ENCODE measurements around the gene FXYD5. TPM values are rescaled to one million over a fixed set of nuclear protein-coding genes. Genes with fewer than 3 reads are reported as not detected.

Gene FXYD5
- total and polyA plus RNA-seq, 9 of the 15 experiments (the other 6 are each of a cell fraction or from before 2014, with no cell fraction given) = 104 to 537 (median 174) TPM

- no peak for TF ChIP-seq HMBOX1 (IDR thresholded peaks at IDR 0.05)
- TF ChIP-seq MTA1 (IDR thresholded peaks at IDR 0.05; ENCODE audit: borderline replicate concordance) = no peak
- no peak for TF ChIP-seq CBX2 (IDR thresholded peaks at IDR 0.05; ENCODE audit: insufficient read depth, low read length, poor library complexity, severe bottlenecking)
- TF ChIP-seq FOXA1 (IDR thresholded peaks at IDR 0.05; ENCODE audit: borderline replicate concordance) = no peak
- no peak for TF ChIP-seq PCBP1 (IDR thresholded peaks at IDR 0.05; ENCODE audit: low read depth, low read length, poor library complexity, severe bottlenecking)
- no peak for TF ChIP-seq NR4A1 (CRISPR knock-in tag; IDR thresholded peaks at IDR 0.05)
- TF ChIP-seq NR4A1 (tag; IDR thresholded peaks at IDR 0.05) = no peak
- no peak for TF ChIP-seq ASH1L (IDR thresholded peaks at IDR 0.05; ENCODE audit: borderline replicate concordance, low read depth, partially characterized antibody)
- TF ChIP-seq HINFP (tag; conservative IDR thresholded peaks at IDR 0.05; ENCODE audit: low read depth) = no peak
- peak; percentile 32 for TF ChIP-seq CTCFL (IDR thresholded peaks at IDR 0.05; ENCODE audit: borderline replicate concordance, insufficient read depth, low read depth, low read length, poor library complexity, severe bottlenecking)
- TF ChIP-seq ZBTB11 (CRISPR knock-in tag; IDR thresholded peaks at IDR 0.05) = no peak
- no peak for TF ChIP-seq SIN3A (IDR thresholded peaks at IDR 0.05; ENCODE audit: borderline replicate concordance in 2 of 2, control insufficient read depth in 1 of 2, low read depth in 2 of 2, low read length in 2 of 2)
- TF ChIP-seq PML (IDR thresholded peaks at IDR 0.05; ENCODE audit: low read length) = no peak
- TF ChIP-seq NCOA1 (IDR thresholded peaks at IDR 0.05; ENCODE audit: low read depth) = 0 out of 2 replicates have a peak, but pooled peaks have one; percentile 39
- peak; percentile 15 for TF ChIP-seq CXXC5 (CRISPR knock-in tag; IDR thresholded peaks at IDR 0.05)
- TF ChIP-seq ZNF253 (CRISPR knock-in tag; conservative IDR thresholded peaks at IDR 0.05) = no peak
- TF ChIP-seq HMG20B (CRISPR knock-in tag; IDR thresholded peaks at IDR 0.05) = no peak
- 0 out of 2 replicates have a peak, but pooled peaks have one; percentile 13 for TF ChIP-seq ERF (CRISPR knock-in tag; IDR thresholded peaks at IDR 0.05)
These were observed 13.3 kb upstream of the FXYD5 start (continued) for GRCh38 chr19:35140962-35141836.
